GM04503 (cell line): ENCODE measurements around the gene PPM1J.
"Not testable (repeated sequence)": the region's sequence is repeated elsewhere in the genome, so short reads cannot be mapped to it uniquely, and the experiment has no call there.

Experiments
- DNase-seq: peaks from one replicate; pipeline ENCODE4 v3.0.0-alpha.2; 2012; ENCODE audit warnings: low read depth

The PPM1J gene

DNA sequence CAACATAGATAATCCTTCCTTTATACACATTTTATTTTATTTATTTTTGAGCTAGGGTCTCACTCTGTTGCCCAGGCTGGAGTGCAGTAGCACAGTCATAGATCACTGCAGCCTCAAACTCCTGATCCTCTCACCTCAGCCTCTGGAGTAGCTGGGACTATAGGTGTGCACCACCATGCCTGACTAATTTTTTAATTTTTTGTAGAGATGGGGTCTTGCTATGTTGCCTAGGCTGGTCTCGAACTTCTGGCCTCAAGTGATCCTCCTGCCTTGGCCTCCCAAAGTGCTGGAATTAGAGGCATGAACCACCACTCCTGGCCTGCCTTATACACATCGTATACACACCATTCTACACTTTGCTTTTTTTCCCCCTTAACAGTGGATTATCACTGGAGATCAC, 6.2 kb upstream of the PPM1J start:
- DNase-seq, result not testable (repeated sequence)

DNA sequence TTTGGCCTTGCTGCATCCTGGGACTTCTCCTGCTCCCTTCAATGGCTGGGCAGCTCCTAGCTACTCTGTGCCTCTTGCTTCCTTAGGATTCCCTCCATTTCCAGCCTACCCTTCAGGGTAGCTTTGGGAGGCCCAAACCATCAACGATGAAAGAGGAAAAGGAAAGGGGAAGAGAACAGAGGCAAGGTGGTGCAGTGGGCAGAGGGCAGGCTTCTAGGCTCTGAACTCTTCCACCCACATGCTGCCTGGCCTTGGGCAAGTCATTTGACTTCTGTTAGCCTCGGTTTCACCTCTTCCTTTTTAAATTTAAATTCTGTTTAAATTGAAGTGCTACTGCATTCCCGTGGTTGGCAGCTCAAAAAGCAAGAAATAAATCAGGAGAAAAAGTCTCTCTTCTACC, 5.7 kb upstream of the PPM1J start:
- DNase-seq, result no peak

DNA sequence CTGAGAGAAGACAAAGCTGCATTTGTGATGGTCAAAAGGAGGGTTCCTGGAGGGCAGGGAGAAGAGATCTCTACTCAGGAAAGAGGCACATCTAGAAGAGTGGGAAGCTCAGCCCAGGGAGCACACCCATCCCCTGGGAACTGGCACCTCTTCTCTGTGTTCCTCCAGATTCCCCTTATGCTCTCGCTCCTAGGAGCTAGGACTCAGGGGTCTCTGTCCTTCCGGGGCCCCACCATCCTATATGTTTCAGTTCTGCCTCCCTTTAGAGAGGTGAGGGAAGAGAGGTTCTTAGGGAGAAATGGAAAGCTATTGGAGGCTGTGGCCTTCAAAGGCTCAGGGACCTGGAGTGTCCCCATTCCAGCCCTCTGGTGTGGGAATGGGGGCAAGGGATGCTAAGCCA, 4.6 kb upstream of the PPM1J start:
- no peak for DNase-seq

DNA sequence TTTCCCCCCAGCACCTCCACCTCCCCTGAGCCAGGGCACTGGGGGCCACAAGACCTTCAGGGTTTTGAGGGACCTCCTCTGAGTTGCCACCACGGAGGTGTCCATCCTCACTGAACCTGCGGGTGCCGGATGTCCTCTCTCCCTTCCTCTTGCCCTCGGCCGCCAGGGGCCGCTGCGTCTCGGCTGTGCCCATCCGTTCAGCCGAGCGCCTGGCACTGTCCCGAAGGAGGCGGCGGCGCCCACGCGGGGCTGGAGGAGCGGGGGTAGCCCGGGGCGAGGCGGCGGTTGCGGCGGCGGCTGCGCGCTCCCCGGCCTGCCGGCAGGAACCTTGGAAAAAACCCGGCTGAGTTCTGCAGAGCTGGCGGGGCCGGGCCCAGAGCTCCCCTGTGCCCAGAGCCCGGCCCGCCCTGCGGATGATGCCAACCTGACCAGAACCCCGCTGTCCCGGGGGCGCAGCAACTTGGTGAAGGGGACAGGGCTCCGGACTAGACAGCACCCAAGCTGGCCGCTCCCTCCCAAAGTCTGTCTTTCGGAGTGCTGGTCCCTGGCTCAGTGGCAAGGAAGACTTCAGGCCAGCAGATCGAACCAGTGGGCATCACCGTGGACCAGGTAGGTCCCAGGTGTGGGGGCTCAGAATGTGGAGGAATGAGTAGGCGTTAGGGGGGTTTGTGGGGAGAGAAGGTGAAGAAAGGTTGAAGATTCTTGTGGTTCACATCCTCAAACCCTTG, 3.7 kb upstream of the PPM1J start:
- DNase-seq, result no peak

DNA sequence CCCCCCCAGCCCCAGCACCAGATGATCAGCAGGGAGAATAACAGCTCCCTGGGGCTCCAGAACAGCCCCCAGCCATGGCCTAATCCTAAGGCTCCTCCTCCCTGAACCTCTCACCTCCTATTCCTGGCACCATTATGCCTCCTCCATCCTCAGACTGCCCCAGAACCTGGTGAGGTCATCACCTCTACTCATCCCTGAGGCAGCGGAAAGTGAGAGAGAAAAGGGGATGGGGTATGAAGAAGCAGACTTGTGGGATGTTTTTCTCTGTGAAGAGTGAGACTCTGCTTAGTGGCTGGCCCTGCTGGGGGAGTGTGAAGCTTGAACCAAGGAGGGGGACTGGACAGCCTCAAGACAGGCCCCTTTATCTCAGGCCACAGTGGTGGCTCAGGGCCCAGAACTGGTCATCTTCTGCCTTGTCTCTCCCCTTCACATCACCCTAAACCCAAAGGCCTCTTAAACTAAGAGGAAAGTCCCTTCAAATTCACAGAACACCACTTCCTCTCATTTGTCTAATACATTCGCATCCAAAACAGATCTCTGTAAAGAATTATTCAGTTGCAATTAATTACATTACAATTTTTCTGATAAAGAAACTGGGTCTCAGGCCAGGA, 2.2 kb upstream of the PPM1J start:
- DNase-seq, result no peak

DNA sequence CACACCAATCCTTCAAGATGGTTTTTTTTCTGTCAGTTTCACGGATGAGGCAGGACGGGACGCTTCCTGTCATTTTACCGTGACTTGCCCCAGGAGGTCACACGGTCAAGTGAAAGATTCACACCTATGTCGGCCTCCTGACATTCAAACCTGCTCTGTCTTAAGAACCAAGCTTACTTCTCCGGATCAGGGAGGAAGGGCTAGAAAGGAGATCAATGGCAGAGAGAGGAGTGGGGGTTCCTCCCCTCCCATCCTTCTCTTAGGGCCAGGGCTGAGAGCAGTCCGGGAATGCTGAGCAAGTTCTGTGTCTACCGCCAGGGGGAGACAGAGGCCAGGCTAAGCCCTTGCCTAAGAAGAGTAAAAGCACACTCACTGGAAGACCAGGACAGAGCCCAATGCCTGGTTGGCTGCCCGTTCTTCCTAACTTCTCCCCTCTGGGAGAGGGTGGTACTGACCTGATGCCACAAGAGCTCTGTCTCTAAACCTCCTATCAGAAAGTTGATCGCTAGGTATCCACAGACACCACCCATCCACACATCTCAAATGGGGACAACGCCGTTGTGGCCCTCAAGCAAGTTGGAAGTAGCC, 1.1 kb upstream of the PPM1J start:
- DNase-seq, result peak; percentile 48

DNA sequence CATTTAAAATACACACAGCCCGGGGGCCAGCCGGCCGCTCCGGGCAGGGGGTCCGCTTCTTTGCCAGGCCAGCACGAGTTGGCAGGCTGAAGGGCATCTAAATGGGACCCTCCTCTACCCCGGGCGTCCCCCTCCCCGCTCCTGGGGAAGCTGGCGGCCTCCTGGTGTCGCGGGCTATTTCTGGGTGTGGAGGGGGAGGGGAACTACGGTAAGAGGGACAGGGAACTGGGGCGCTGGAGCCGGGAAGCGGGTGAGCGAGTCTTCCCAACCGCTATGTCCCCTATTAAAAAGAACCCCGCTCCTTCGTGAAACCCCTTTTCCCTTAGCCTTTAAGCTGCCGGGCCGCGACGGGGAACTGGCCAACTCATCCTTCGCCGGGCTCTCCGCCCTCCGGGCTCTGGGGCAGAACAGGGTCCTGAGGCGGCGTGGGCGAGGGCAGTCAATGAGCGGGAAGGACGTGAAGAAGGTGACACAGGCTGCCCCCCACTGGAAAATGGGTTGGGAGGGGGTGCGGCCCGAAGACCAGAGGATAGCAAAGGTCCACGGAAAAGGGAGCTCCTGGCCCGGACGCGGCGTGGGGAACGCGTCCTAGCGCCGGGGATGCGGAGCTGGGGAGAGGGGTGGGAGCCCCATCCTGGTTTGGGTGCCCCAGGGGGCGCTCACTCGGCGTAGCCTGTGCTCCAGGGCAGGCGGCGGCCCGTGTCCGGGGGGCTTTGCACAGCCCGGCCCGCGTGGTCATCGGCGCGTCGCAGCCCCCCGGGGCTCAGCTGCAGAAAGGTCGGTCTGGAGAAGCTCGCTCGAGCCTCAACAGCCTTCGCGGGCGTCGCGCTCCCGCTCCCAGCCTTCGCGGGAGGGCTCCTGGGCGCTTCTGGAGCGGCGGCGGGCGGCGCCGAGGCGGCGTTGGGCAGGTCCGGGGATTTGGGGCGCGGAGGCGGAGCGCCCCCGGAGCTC, 544 bp downstream of the PPM1J start:
- DNase-seq, result no peak

DNA sequence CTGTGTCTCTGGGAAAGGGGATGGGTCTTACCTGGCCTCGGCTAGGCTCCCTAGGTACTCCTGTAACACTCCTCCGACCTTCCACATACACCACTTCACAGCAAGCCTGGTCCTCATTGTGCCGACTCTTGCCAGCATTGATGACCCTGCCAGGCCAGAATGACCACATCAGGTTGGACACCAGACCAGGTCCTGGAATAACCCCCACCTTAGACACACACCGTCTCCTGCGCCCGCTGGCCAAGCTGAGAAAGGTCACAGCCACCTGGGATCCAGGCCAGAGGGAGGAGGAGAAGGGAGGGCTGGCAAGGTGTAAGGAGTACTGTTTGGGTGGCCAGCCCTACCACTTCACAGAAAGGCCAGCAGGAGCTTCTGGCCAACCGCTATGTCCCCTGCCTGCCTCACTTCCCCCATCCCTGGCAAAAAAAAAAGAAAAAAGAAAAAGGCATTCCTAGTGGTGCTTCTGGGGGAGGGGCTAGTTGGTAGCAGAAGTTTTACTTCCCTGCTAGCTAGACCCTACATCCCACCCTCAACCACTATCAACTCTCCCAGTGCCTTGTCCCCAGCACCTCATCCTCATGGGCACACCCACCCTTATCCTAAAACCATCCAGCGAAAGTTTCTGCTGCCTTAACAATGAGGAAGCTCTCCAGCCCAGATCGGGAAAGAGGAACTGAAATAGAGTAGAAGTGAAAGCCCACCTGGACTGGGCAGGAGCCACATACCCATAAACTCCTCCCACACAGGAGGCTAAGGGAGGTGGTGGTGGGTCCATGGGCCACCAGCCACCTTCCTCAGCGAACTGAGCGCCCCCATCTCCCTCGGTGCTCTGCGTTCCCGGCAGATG, 1.4 kb downstream of the PPM1J start:
- no peak for DNase-seq

DNA sequence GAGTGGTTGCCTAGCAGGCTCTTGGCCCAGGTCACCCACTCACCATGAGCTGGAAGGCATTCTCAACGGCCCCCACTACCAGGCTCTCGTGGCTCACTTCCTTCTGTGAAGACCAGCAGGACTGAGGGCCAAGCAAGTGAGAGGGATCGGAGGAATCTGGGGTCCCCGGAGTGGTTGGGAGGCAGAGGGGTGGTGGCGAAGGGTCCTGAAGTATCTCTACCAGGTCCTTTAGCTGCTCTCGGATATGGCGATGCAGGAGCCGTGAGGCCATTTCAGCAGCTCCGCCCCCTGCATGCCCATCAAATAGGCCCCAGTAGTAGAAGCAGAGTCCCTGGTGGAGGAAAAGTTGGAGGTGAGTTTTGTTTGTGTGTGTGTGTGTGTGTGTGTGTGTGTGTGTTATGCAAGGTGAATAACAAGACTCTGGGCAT, 2.4 kb downstream of the PPM1J start:
- no peak for DNase-seq

DNA sequence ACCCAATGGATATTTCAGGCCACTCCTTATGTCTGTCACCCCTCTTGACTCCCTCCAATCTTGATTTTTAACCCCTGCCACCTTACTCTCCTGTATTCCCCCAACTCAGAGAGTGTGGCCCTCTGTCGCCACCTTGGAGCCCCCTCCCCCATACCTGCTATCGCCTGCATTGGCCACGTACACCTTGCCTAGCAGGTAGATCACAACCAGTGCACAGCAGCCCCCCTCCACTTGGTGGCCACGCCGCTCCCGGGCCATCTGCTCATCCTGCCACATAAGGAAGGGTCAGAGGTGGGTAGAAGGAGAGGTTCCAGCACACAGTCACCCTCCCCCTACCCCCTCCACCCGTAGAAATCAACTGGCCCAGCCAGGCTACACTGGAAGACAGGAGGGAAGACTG, 2.9 kb downstream of the PPM1J start:
- no peak for DNase-seq

DNA sequence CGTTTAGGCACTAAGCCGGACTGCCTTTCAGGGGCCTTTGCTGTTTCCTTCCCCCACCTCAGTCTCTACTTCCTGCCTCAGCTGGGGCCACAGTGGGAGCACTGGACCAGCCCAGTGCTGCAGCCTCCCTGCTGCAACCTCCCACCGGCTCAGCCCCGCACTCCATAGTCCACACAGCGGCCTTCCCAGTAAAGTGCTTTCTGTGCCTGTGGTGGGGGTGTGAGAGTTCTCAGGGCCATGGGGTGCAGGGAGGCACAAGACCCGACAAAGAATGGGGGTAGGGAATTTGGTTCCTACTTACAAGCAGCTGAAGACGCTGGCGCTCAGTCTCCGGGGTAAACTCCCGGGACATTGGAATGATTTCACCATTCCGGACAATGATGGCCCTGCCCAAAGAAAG, 3.5 kb downstream of the PPM1J start:
- DNase-seq, result no peak

DNA sequence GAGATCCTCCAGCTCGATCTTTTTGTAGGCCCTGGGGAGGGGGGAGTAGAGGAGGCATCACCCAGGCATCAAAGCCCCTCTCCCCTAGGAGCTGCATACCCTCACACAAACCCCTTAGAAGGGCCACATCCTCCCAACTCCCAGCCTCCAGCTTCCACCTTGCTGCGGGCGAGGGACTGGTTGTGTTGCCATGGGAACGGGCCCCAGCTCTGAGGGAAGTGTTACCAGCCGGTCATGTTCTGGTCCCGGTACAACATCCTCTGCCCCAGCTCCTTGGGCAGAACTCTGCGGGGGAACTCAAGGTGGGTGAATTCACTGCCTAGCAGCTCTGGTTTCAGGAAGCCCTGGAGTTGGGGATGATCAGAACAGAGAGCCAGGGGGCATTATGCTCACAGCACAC, 4.1 kb downstream of the PPM1J start:
- no peak for DNase-seq

DNA sequence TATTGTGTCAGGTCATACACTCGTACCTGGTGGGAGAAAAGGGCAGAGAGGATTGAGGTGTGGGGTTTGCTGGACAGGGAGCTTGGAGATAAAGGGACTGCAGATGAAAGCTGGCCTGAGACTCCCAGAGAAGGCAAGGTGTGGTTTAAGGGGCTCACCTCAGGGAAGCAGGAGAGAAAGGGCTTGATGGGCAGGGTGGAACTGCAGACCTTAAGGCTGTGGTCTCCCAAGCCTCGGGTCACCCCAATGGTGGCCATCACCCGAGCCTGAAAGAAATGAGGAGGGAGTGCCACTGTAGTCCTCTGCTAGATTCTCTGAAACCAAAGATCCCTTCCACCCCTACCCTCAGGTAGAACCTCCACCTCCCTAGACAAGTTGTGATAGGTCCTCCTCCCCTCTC, 4.5 kb downstream of the PPM1J start:
- no peak for DNase-seq

DNA sequence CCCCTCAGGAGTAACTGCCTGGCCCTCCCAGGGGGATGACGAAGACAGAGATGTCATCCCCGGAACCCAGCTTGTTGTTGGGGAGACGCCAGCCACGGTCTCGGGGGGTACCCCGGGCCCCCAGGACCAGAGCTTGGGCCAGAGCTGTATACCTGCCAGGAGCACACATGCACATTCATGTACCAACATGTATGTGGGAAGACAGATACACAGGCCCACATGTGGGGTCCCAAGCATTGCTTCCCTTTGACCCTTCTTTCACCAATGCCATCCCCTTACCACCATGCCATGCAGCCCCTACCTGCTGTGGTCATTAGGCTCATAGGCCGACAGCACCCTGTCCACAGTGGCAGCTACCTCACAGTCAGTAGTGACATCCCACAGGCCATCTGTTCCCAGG, 5.0 kb downstream of the PPM1J start:
- no peak for DNase-seq

DNA sequence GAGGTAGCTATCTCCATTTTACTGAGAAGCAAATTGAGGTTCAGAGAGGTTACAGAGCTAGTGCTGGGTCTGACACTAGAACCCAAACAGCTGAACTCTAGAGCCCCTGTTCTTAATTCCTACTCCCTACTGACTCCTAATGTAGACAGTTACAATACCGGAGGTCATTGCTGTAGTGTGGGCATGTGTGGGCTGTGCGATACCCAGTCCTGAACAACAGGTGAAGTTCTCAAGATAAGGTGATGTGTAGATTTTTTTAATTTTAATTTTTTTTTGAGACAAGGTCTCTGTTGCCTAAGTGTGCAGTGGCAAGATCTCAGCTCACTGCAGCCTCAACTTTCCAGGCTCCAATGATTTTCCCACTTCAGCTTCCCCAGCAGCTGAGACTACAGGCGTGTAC, 6.6 kb downstream of the PPM1J start:
- no peak for DNase-seq

DNA sequence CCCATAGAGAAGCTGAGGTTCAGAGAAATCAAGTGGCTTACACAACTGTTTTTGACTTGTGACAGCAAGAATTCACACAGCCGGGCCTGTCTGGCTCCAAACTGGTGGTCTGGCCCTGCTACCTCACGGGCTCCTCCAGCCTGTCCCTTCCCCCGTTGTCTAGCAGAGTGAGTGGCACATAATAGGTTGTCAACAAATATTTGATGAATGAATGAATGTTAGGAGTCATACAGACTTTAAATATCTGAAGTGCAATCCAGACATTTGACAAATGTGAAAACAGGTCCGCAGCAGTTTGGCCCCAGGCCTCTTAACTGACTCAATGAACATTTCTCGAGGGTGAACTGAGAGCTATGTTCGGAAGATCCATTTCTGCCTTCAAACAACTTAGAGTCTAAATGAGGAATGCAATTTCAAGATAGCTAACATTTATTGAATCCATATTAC, 7.1 kb downstream of the PPM1J start:
- no peak for DNase-seq

DNA sequence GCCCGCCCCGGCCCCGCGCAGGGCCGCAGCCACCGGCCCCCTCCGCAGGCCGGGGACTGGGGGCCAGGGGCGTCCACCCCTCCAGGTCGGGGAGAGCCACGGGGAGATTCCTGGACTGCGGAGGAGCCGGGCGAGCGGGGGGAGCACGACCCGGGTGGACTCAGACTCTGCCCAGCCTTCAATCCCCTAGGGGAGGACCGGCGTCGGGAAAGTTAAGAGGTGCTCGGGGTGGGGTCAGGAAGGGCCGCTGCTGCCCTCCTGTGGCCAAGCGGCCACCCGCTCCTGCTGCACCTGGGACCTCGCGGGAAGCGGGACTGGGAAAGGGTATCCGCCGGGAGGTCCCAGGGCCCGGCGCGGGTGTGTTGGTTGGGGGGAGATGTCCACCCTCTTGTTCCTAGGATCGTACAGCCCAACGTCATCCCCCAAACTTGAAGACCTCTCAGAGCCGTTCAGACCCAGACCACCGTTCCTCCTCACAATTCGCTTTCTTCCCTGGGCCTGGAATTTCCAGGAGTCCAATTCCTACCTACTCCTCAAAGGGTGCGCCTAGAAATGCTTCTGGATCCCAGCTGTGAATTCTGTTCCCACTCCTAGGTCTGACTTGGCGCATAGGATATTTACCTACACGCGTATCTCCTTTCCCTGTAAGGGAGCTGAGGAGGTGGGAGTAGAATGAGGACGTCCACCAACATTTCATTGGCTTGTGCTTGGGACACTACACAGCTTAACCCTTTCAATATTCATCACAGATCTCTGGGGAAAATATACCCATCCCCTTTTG, 7.7 kb downstream of the PPM1J start:
- DNase-seq, result no peak

DNA sequence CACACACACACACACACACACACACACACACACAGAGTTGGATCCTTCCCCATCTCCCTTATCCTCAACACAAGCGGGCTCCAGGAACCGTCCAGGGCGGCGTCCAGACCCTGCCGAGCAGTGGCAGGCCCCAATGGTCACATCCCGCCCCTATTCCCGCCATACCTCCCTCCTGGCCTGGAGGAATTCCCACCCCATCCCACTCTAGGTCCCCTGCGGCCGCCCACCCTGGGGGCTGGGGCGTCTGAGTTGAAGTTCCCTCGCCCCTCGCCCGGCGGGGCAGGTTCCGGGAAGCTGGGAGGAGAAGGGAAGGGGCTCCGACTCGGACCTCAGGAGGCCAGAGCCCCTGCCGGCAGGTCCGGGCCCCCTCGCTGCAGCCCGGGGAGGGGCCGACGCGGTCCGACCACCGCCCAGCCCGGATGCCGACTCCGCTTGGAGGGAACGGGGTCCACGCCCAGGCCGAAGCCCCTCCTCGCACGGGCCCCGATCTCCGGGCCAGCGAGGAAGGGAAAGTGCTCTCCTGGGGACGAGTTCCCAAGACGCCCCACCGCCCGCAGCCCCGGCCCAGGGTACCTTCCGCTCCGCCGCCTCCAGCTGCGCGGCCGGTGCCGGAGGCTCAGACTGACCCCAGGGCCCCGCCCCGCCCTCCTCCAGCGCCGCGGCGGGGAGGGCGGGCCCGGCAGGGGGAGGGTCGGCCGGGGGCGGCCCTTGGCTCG, 8.5 kb downstream of the PPM1J start, which contains the start of gene RHOC:
Gene RHOC, minus strand, starts transcription at position 623 of the 716 bp plus-strand sequence. CDS start 3,328 bp downstream, outside the sequence.
- no peak for DNase-seq

DNA sequence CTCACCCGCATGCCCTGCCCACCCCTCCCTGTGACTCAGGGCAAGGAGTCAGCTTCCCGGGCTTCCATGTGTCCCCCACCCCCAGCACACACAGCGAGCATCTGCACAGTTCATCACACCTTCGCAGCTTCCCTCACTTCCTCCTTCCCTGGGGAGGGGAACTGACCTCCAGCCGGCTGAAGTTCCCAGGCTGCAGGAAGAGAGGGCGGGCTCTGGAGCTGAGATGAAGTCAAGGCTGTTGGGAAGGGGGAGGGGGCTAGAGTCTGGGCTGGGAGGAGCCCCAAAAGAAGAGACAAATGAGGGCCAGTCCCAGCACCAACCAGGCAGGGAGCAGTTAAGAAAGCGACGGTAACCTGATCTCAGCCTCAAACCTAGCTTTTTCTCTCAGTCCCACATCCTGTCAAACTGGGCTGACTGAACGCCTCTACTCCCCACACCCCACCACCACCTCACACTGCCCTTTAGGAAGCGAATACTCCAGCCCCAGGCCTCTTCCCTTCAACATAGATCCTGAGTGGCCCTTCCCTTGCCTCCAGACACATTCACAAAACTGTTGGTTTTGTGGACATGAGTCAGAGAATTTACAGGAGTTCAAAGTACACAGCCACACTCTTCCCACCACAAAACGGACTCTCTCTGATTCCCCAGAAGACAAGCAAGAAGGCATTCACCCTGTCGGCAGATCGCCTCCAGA, 10.1 kb downstream of the PPM1J start:
- DNase-seq, result peak; percentile 91
